Activated naive CD4-positive, alpha-beta T cell treated with anti-CD3 and anti-CD28 coated beads for 36 hours (primary cell): ENCODE results near the gene SHROOM3. TPM values are rescaled to one million over a fixed set of nuclear protein-coding genes. Genes with fewer than 3 reads are reported as not detected.

Experiments
- CTCF ChIA-PET: fragments of 350-600 bp; sonication (Branson Sonifier 250); formaldehyde crosslinking; loops from one replicate; lab custom pipeline; 2021; ENCODE audit warnings: antibody characterized with exemption; lab: Charles Lee
- DNase-seq: peaks from one replicate; pipeline ENCODE4 v3.0.0-alpha.2; 2020
- H3K27ac Mint-ChIP-seq: one replicate; pipeline ENCODE4 v1.8.0; 2021; ENCODE audit warnings: mild to moderate bottlenecking, mixed read lengths
- H3K27me3 Mint-ChIP-seq: one replicate; pipeline ENCODE4 v1.8.0; 2021; ENCODE audit warnings: low read depth, mixed read lengths
- H3K36me3 Mint-ChIP-seq: one replicate; pipeline ENCODE4 v1.8.0; 2021; ENCODE audit warnings: low read depth, mixed read lengths
- H3K4me1 Mint-ChIP-seq: one replicate; pipeline ENCODE4 v1.8.0; 2021; ENCODE audit warnings: low read depth, mixed read lengths
- H3K4me3 Mint-ChIP-seq: one replicate; pipeline ENCODE4 v1.8.0; 2021; ENCODE audit warnings: mild to moderate bottlenecking, moderate library complexity, mixed read lengths
- H3K9me3 Mint-ChIP-seq: one replicate; pipeline ENCODE4 v1.8.0; 2021; ENCODE audit warnings: mixed read lengths
- intact Hi-C: fragments of 100-400 bp; cut with micrococcal nuclease; formaldehyde crosslinking; loops from one replicate; pipeline ENCODE4 v1.15.1; 2023
- total RNA-seq, 2 experiments: library from RNA; stranded (reverse); gene quantifications; one replicate each; pipeline ENCODE4 v1.2.3, GENCODE V29; 2021

The SHROOM3 gene
- total RNA-seq, 2 experiments from 2014 or later, result 0.12 to 0.21 TPM

GRCh38 chr4:76792418-76792817, 357.4 kb downstream of the SHROOM3 start:
- Mint-ChIP-seq H3K27ac (no peak overlapping the region), H3K36me3 (no peaks in the 10 kb centered on the region), H3K27me3 (no peaks in the 10 kb centered on the region), H3K4me1 (no peaks in the 10 kb centered on the region), H3K4me3 (no peak overlapping the region), H3K9me3 (no peaks in the 10 kb centered on the region)
- no peak for DNase-seq
- intact Hi-C loops, result no loop called here
- CTCF ChIA-PET, result no interaction called here

GRCh38 chr4:76795243-76795642, 360.2 kb downstream of the SHROOM3 start:
- CTCF ChIA-PET, result no interaction called here
- H3K4me3 Mint-ChIP-seq, result no peak overlapping the region
- H3K9me3 Mint-ChIP-seq, result no peaks in the 10 kb centered on the region
- H3K4me1 Mint-ChIP-seq, result no peaks in the 10 kb centered on the region
- H3K27ac Mint-ChIP-seq, result no peak overlapping the region
- DNase-seq, result no peak
- no peaks in the 10 kb centered on the region for H3K36me3 Mint-ChIP-seq
- intact Hi-C loops, result no loop called here
- peaks cover 2% of the 10 kb centered on the region for H3K27me3 Mint-ChIP-seq

DNA sequence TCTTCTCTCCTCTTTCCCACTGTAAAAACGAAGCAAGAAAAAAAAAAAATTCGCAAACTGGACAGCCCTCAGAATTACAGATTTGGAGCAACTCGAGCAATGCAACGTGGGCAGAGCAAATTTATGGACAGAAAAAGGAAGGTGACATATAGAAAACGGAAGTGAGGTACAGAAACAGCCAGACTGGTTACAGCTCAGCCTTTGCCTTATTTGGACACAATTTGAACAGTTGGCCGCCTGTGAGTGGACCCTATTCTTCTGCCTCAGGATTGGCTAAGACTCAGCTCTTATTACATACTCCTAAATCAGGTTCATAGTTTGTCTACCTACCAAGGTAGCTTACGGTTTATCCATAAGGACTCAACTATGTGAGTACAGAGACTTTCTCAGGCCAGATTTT, 364.1 kb downstream of the SHROOM3 start:
- no peak overlapping the region for H3K27ac Mint-ChIP-seq
- H3K4me1 Mint-ChIP-seq, result no peaks in the 10 kb centered on the region
- H3K36me3 Mint-ChIP-seq, result no peaks in the 10 kb centered on the region
- CTCF ChIA-PET, result no interaction called here
- H3K4me3 Mint-ChIP-seq, result no peak overlapping the region
- intact Hi-C loops, result no loop called here
- no peak for DNase-seq
- H3K27me3 Mint-ChIP-seq, result peaks cover 17% of the 10 kb centered on the region
- no peaks in the 10 kb centered on the region for H3K9me3 Mint-ChIP-seq

DNA sequence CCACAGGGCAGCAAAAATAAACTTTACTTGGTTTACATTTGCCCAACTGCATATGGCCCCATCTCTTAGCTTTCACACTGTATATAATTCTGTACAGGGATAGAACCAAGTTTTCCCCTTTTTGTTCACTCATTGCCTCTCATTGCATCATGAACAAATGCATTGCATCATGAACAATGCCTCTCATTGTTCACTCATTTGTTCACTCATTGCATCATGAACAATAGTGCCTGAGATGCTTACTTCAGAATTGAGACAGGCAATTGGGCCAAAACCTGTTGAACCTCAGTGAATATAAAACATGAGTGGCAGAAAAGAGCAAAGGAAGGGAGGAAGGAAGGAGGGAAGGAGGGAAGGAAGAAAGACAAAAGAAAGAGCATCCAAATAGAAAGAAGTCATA, 364.7 kb downstream of the SHROOM3 start:
- CTCF ChIA-PET, result no interaction called here
- Mint-ChIP-seq H3K9me3 (no peaks in the 10 kb centered on the region), H3K27me3 (peaks cover 17% of the 10 kb centered on the region), H3K4me3 (no peak overlapping the region), H3K4me1 (no peaks in the 10 kb centered on the region), H3K27ac (no peak overlapping the region), H3K36me3 (no peaks in the 10 kb centered on the region)
- intact Hi-C loops, result no loop called here
- no peak for DNase-seq

- peaks cover 17% of the 10 kb centered on the region for H3K27me3 Mint-ChIP-seq
- H3K27ac Mint-ChIP-seq, result no peak overlapping the region
- no peaks in the 10 kb centered on the region for H3K9me3 Mint-ChIP-seq
- DNase-seq, result no peak
- H3K4me3 Mint-ChIP-seq, result no peak overlapping the region
- intact Hi-C loops, result no loop called here
- CTCF ChIA-PET, result no interaction called here
- H3K36me3 Mint-ChIP-seq, result no peaks in the 10 kb centered on the region
- H3K4me1 Mint-ChIP-seq, result no peaks in the 10 kb centered on the region
Measured at GRCh38 chr4:76800902-76801301, 365.9 kb downstream of the SHROOM3 start.

GRCh38 chr4:76801621-76802235, 366.7 kb downstream of the SHROOM3 start:
- H3K27me3 Mint-ChIP-seq, result peaks cover 17% of the 10 kb centered on the region
- DNase-seq, result no peak
- H3K9me3 Mint-ChIP-seq, result peaks cover 6% of the 10 kb centered on the region
- intact Hi-C loops, result no loop called here
- H3K36me3 Mint-ChIP-seq, result no peaks in the 10 kb centered on the region
- H3K4me1 Mint-ChIP-seq, result no peaks in the 10 kb centered on the region
- H3K27ac Mint-ChIP-seq, result no peak overlapping the region
- H3K4me3 Mint-ChIP-seq, result no peak overlapping the region
- CTCF ChIA-PET, result interaction anchor here (0.6 kb wide), 1 partner anchor 187 kb away, joined by 3 read pairs; no protein-coding TSS in a partner anchor

DNA sequence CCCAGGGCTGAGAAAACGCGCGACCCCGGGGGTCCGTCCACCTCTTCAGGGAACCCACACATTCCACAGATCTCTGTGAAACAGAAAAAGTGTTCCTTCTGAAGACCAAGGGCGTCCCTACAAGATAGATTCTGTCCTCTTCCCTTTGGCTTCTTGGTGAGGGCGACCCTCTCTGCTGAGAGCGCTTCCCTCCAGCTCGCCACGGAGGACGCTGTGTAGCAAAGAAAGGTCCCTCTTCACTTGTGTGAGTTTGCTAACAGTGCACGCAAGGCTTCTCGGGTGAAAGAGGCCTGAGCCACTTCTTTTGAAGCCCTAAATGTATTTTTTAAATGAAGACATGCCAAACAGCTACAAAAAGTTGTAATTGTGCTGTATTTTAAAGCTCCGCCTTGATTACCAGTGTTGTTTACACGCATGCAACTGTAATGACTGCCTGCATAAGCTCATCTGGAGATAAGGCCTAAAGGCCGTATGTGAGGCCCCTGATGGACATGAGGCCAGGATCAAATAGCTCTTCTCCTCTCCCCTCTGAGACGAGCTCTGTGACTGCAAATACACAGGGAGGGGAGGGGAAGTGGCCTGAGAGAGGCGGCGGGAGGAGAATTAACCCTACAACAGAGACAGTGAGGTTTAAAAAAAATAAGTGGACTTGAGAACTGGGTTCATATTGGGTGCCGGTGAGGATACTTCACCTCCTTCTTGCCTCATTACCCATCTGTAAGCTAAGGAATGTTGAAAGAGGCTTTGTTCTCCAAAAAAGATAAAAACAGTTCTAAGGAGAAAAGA, 367.4 kb downstream of the SHROOM3 start:
- Mint-ChIP-seq H3K9me3 (peaks cover 9% of the 10 kb centered on the region), H3K27ac (no peak overlapping the region), H3K4me1 (no peaks in the 10 kb centered on the region), H3K4me3 (no peak overlapping the region), H3K36me3 (peaks cover 2% of the 10 kb centered on the region), H3K27me3 (peaks cover 17% of the 10 kb centered on the region)
- intact Hi-C loops, result no loop called here
- CTCF ChIA-PET, result no interaction called here
- DNase-seq, result no peak

- no peak for DNase-seq
- Mint-ChIP-seq H3K27me3 (peaks cover 17% of the 10 kb centered on the region), H3K4me1 (no peaks in the 10 kb centered on the region), H3K36me3 (peaks cover 2% of the 10 kb centered on the region), H3K9me3 (peaks cover 9% of the 10 kb centered on the region), H3K27ac (no peak overlapping the region), H3K4me3 (no peak overlapping the region)
- intact Hi-C loops, result no loop called here
- CTCF ChIA-PET, result no interaction called here
Measured at GRCh38 chr4:76803522-76803921, 368.5 kb downstream of the SHROOM3 start.

GRCh38 chr4:76804096-76804495, 369.1 kb downstream of the SHROOM3 start:
- intact Hi-C loops, result no loop called here
- Mint-ChIP-seq H3K27ac (no peak overlapping the region), H3K36me3 (peaks cover 2% of the 10 kb centered on the region), H3K27me3 (peaks cover 17% of the 10 kb centered on the region), H3K9me3 (peaks cover 13% of the 10 kb centered on the region), H3K4me1 (no peaks in the 10 kb centered on the region), H3K4me3 (no peak overlapping the region)
- CTCF ChIA-PET, result no interaction called here
- DNase-seq, result no peak

DNA sequence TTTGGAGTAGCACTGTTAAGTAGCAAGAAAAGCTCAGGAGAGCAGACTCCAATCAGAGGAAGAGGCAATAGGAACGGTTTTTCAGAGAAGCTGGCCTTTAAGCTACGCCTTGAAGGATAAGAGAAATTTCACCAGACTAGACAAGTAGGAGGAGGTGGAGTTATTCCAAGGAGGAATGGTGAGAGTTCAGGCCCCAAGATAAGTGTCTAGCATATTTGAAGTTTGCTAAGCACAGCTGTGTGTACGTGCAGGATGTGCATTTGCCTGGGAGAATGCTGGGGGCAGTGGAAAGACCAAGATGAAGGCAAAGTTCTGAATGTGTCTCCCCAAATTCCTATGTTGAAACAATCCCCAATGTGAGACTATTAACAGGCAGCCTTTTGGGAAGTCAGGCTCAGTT, 371.3 kb downstream of the SHROOM3 start:
- no peak overlapping the region for H3K27ac Mint-ChIP-seq
- H3K27me3 Mint-ChIP-seq, result peaks cover 9% of the 10 kb centered on the region
- H3K36me3 Mint-ChIP-seq, result peaks cover 2% of the 10 kb centered on the region
- H3K4me1 Mint-ChIP-seq, result no peaks in the 10 kb centered on the region
- H3K4me3 Mint-ChIP-seq, result no peak overlapping the region
- CTCF ChIA-PET, result interaction anchor here (0.7 kb wide), 1 partner anchor 20 kb away, joined by 3 read pairs; no protein-coding TSS in a partner anchor
- peaks cover 13% of the 10 kb centered on the region for H3K9me3 Mint-ChIP-seq
- DNase-seq, result no peak
- intact Hi-C loops, result no loop called here

- intact Hi-C loops, result no loop called here
- no peak overlapping the region for H3K4me3 Mint-ChIP-seq
- CTCF ChIA-PET, result no interaction called here
- no peak overlapping the region for H3K27ac Mint-ChIP-seq
- H3K36me3 Mint-ChIP-seq, result peaks cover 2% of the 10 kb centered on the region
- peaks cover 13% of the 10 kb centered on the region for H3K9me3 Mint-ChIP-seq
- DNase-seq, result no peak
- H3K4me1 Mint-ChIP-seq, result no peaks in the 10 kb centered on the region
- peaks cover 6% of the 10 kb centered on the region for H3K27me3 Mint-ChIP-seq
Measured at GRCh38 chr4:76806757-76807156, 371.7 kb downstream of the SHROOM3 start.

GRCh38 chr4:76809594-76810305, 374.7 kb downstream of the SHROOM3 start:
- H3K27me3 Mint-ChIP-seq, result peaks cover 4% of the 10 kb centered on the region
- H3K9me3 Mint-ChIP-seq, result peaks cover 13% of the 10 kb centered on the region
- DNase-seq, result no peak
- no peak overlapping the region for H3K4me3 Mint-ChIP-seq
- intact Hi-C loops, result no loop called here
- CTCF ChIA-PET, result interaction anchor here (0.6 kb wide), 1 partner anchor 236 kb away, joined by 3 read pairs; no protein-coding TSS in a partner anchor
- no peak overlapping the region for H3K27ac Mint-ChIP-seq
- H3K36me3 Mint-ChIP-seq, result peaks cover 2% of the 10 kb centered on the region
- no peaks in the 10 kb centered on the region for H3K4me1 Mint-ChIP-seq
